NB4 (cell line): ENCODE results near the gene KATNB1.
"Not testable (repeated sequence)": the region's sequence is repeated elsewhere in the genome, so short reads cannot be mapped to it uniquely, and the experiment has no call there.

Experiments used
- DNase-seq: peaks from one replicate; pipeline ENCODE4 v3.0.0; 2010; ENCODE audit warnings: low read depth
- H3K4me3 ChIP-seq: one replicate; pipeline ENCODE4 v1.5.1; 2011; ENCODE audit warnings: mild to moderate bottlenecking, low read depth, low read length, moderate library complexity
- CTCF ChIP-seq: IDR thresholded peaks from one replicate; pipeline ENCODE4 v1.5.1; 2012; ENCODE audit warnings: low read depth, low read length
- MAX ChIP-seq: IDR thresholded peaks from 2 replicates; pipeline ENCODE4 v1.6.1; 2011; ENCODE audit warnings: low read depth, low read length
- MYC ChIP-seq: IDR thresholded peaks from 2 replicates; pipeline ENCODE4 v1.6.1; 2011; ENCODE audit warnings: low read depth, low read length
- POLR2A ChIP-seq: IDR thresholded peaks from 2 replicates; pipeline ENCODE4 v1.6.1; 2011; ENCODE audit warnings: mild to moderate bottlenecking; ENCODE audit not compliant: insufficient read length; ENCODE audit errors: extremely low read depth

Gene KATNB1

GRCh38 chr16:57775661-57776469 lies 40.3 kb downstream of the KATNB1 start:
- H3K4me3 ChIP-seq = no peak overlapping the region
- TF ChIP-seq MAX (no peak), CTCF (no peak), POLR2A (no peak), MYC (no peak)
- peak; percentile 41 for DNase-seq

GRCh38 chr16:57778658-57779057 lies 43.1 kb downstream of the KATNB1 start:
- H3K4me3 ChIP-seq = no peak overlapping the region
- no peak for TF ChIP-seq POLR2A
- TF ChIP-seq MAX = no peak
- TF ChIP-seq CTCF = no peak
- no peak for TF ChIP-seq MYC
- DNase-seq = no peak

GRCh38 chr16:57779836-57780235 lies 44.3 kb downstream of the KATNB1 start:
- DNase-seq, H3K4me3 ChIP-seq: not testable (repeated sequence)

GRCh38 chr16:57781349-57781740 lies 45.8 kb downstream of the KATNB1 start:
- no peak for TF ChIP-seq CTCF
- no peak for TF ChIP-seq MYC
- TF ChIP-seq MAX = no peak
- TF ChIP-seq POLR2A = no peak
- no peak for DNase-seq
- H3K4me3 ChIP-seq = no peak overlapping the region

- H3K4me3 ChIP-seq = no peak overlapping the region
- TF ChIP-seq MYC (no peak), POLR2A (no peak), CTCF (no peak), MAX (no peak)
- DNase-seq = no peak
Measured at GRCh38 chr16:57781741-57782606, 46.4 kb downstream of the KATNB1 start.

GRCh38 chr16:57782607-57783055 lies 47.1 kb downstream of the KATNB1 start:
- not testable (repeated sequence) for H3K4me3 ChIP-seq, DNase-seq

- DNase-seq = no peak
- TF ChIP-seq MAX (no peak), MYC (no peak), POLR2A (no peak)
- H3K4me3 ChIP-seq = no peak overlapping the region
Measured at GRCh38 chr16:57783116-57783515, 47.5 kb downstream of the KATNB1 start.
